ENCODE results near the gene SMG5.

GRCh38 chr1:156249593-156249992, 33.0 kb downstream of the SMG5 start:
- TF ChIP-seq CTCF (conservative IDR thresholded peaks at IDR 0.05 in 1 of 2, IDR thresholded peaks at IDR 0.05 in 1 of 2; ENCODE audit: extremely low read depth in 1 of 2, insufficient read depth in 1 of 2, low read depth in 1 of 2, low read length in 2 of 2) (no peak), EZH2 (IDR thresholded peaks at IDR 0.05; ENCODE audit: borderline replicate concordance, low read length) (no peak)

All from mammary epithelial cell (primary cell).